Measurements from ENCODE around the gene AXL.

The AXL gene

DNA sequence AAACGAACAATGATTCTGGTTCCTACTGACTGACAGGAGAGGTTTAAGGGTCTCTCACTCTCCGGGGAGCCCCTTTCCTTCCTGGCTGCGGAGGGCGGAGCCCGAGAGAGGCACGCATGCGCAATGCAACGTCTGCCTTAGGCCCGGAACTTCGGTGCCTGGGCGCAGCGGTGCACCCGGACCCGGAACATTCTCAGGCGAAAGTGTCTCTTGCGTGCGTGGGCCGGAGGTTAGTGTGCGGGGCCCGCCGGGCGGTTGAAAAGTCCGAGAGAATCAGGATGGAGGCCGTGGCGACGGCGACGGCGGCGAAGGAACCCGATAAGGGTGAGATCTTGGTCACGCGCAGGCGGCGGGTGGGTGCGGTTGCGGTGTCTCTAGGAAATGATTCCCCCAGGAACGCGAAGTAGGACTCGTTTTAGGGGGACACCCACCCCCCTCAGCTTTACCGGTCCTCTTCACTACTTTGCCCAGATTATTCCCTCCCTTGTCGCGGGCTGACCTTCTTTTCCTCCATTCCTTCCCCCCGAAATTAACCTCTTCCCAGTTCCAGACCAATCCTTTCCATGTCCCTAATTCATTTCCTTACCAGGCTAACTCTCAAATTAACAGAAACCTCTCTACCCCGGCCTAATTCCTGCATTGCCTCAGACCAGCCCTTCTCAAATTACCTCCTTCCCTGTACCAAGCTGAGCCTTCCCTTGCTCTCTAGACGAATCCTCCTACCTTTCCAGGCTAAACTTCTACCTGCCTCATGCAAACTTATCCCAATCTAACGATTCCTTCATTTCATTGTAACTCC lies 91.2 kb downstream of the AXL start, which contains the start of gene CCDC97:
TSS of gene CCDC97 (plus strand) at position 140 of the 799 bp plus-strand sequence. CDS start at position 279, 139 bp downstream.
- DNase-seq: peak; percentile 73

DNA sequence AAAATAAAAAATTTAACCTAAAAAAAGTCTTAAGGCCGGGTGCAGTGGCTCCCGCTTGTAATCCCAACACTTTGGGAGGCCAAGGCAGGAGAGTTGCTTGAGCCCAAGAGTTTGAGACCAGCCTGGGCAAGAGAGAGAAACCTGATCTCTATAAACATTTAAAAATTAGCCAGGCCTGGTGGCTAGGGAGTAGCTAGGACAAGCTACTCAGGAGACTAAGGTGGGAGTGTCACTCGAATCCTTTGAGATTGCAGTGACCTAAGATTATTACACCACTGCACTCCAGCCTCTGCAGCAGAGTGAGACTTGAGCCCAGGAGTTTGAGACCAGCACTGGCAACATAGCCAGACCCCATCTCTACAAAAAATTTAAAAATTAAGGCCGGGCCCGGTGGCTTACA lies 92.0 kb downstream of the AXL start:
- no peak for DNase-seq

All from NCI-H2029 (cell line).